HG02943 (cell line): ENCODE data around the gene GPM6B.

ENCODE experiments used
- ATAC-seq: cut with Tn5 transposase; IDR thresholded peaks from one replicate; pipeline ENCODE4 v1.9.1; 2021; ENCODE audit warnings: mild to moderate bottlenecking, low read depth, moderate library complexity; ENCODE audit not compliant: unreplicated experiment

The GPM6B gene

GRCh38 chrX:13825178-13825762, 8.4 kb upstream of the GPM6B start:
- ATAC-seq = no peak

- no peak for ATAC-seq
These were observed 7.9 kb upstream of the GPM6B start for GRCh38 chrX:13824746-13825145.

- ATAC-seq = no peak
These were observed 4.8 kb upstream of the GPM6B start for GRCh38 chrX:13821738-13822137.

GRCh38 chrX:13816176-13816575, 717 bp downstream of the GPM6B start:
- ATAC-seq = no peak

GRCh38 chrX:13815664-13816063, 1.2 kb downstream of the GPM6B start:
- ATAC-seq = no peak

GRCh38 chrX:13808865-13809264, 8.0 kb downstream of the GPM6B start:
- ATAC-seq = no peak

- ATAC-seq = no peak
These were observed 8.6 kb downstream of the GPM6B start for GRCh38 chrX:13808293-13808692.

GRCh38 chrX:13805241-13805640, 11.7 kb downstream of the GPM6B start:
- no peak for ATAC-seq

- ATAC-seq = no peak
These were observed 13.8 kb downstream of the GPM6B start for GRCh38 chrX:13803116-13803515.

- no peak for ATAC-seq
These were observed 18.7 kb downstream of the GPM6B start for GRCh38 chrX:13798184-13798583.

GRCh38 chrX:13797512-13797911, 19.4 kb downstream of the GPM6B start:
- no peak for ATAC-seq

- ATAC-seq = no peak
These were observed 22.5 kb downstream of the GPM6B start for GRCh38 chrX:13794417-13794816.

- no peak for ATAC-seq
These were observed 23.0 kb downstream of the GPM6B start for GRCh38 chrX:13793897-13794296.

- no peak for ATAC-seq
These were observed 25.3 kb downstream of the GPM6B start for GRCh38 chrX:13791559-13791958.

- no peak for ATAC-seq
These were observed 25.7 kb downstream of the GPM6B start for GRCh38 chrX:13791145-13791544.

- no peak for ATAC-seq
These were observed 26.4 kb downstream of the GPM6B start for GRCh38 chrX:13790206-13791131.

- no peak for ATAC-seq
These were observed 30.8 kb downstream of the GPM6B start for GRCh38 chrX:13786048-13786447.

- no peak for ATAC-seq
These were observed 35.9 kb downstream of the GPM6B start for GRCh38 chrX:13780868-13781427.

GRCh38 chrX:13778916-13779315, 38.0 kb downstream of the GPM6B start:
- ATAC-seq = no peak

- ATAC-seq = no peak
These were observed 40.5 kb downstream of the GPM6B start for GRCh38 chrX:13776387-13776786.

GRCh38 chrX:13775837-13776236, 41.1 kb downstream of the GPM6B start:
- no peak for ATAC-seq

- no peak for ATAC-seq
These were observed 42.2 kb downstream of the GPM6B start for GRCh38 chrX:13774696-13775095.
